GM12892 (cell line): ENCODE results near the gene RNPC3.

Source experiments
- POLR2A ChIP-seq: IDR thresholded peaks from 2 replicates; pipeline ENCODE4 v1.6.1; 2011; ENCODE audit warnings: low read depth, low read length, control low read depth
- POLR2AphosphoS5 ChIP-seq: IDR thresholded peaks from 2 replicates; pipeline ENCODE4 v1.6.1; 2011; ENCODE audit warnings: low read depth, low read length, control low read depth
- TAF1 ChIP-seq: IDR thresholded peaks from 2 replicates; pipeline ENCODE4 v1.6.1; 2011; ENCODE audit warnings: low read depth, mild to moderate bottlenecking, control low read depth, low read length, borderline replicate concordance

- TF ChIP-seq TAF1 (no peak), POLR2AphosphoS5 (no peak), POLR2A (no peak)
Measured at GRCh38 chr1:103584537-103584936, 59.0 kb downstream of the RNPC3 start.
